GM18870 (cell line): Measurements from ENCODE around the gene COL23A1.

Source experiments
- ATAC-seq: cut with Tn5 transposase; IDR thresholded peaks from one replicate; pipeline ENCODE4 v1.9.1; 2021; ENCODE audit warnings: moderate library complexity; ENCODE audit not compliant: unreplicated experiment

The COL23A1 gene

GRCh38 chr5:178439493-178440180 lies 150.6 kb downstream of the COL23A1 start:
- no peak for ATAC-seq

GRCh38 chr5:178438796-178439195 lies 151.4 kb downstream of the COL23A1 start:
- no peak for ATAC-seq

DNA sequence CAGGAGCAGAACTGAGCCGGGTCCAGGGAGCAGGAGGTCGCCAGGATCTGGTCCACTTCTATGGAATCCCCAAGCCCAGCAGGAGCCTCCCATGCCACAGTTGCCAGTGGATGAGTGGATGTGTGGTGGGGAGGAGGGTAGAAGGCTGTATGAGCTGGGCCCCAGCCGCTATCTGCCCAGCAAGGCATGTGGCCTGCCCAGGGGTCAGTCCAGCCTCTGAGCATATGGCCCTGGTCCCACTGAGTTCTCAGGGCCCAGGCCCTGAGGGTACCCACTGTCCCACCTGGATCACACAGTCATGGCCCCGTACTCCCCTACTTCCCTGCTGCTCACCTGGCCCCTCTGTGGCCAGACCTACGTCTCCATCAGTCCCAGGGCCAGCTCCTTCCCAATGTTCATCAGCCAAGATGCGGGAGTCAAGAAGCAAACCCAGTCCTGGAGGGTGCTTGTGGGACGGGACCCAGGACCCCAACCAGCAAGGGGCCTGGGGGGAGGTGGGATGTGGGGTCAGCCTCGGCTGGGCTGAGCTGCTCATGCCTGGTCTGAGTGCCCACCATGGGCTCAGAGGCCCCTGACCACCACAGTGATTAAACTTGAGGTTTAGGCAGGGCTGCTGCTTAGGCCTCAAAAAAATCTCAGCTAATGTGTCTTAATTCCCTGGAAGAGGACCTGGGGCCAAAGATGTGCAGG lies 152.7 kb downstream of the COL23A1 start:
- ATAC-seq: no peak

GRCh38 chr5:178436326-178436940 lies 153.8 kb downstream of the COL23A1 start:
- no peak for ATAC-seq

GRCh38 chr5:178435321-178436238 lies 154.6 kb downstream of the COL23A1 start:
- ATAC-seq: no peak

DNA sequence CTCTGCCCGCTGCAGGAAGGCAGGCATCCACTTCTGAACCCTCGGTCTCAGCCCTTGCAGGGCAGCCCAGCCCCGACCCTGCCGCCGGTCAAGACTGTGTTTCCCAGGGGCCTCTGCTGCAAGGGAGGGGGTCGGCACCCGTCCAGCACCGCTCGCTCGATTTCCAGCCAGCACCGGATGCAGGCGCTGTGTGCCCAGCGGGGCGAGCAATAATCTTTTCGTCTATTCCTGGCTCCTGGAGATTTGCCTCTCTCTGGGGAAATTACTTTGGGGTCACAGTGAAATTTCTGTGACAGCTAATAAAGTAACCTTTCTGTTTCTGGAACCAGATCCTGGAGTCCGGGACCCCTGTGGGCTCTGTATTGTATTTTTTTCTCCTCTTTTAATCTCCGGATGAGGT lies 155.3 kb downstream of the COL23A1 start:
- no peak for ATAC-seq

GRCh38 chr5:178434016-178434761 lies 156.0 kb downstream of the COL23A1 start:
- ATAC-seq: no peak

- no peak for ATAC-seq
Observed at GRCh38 chr5:178433273-178433775, 156.9 kb downstream of the COL23A1 start.

DNA sequence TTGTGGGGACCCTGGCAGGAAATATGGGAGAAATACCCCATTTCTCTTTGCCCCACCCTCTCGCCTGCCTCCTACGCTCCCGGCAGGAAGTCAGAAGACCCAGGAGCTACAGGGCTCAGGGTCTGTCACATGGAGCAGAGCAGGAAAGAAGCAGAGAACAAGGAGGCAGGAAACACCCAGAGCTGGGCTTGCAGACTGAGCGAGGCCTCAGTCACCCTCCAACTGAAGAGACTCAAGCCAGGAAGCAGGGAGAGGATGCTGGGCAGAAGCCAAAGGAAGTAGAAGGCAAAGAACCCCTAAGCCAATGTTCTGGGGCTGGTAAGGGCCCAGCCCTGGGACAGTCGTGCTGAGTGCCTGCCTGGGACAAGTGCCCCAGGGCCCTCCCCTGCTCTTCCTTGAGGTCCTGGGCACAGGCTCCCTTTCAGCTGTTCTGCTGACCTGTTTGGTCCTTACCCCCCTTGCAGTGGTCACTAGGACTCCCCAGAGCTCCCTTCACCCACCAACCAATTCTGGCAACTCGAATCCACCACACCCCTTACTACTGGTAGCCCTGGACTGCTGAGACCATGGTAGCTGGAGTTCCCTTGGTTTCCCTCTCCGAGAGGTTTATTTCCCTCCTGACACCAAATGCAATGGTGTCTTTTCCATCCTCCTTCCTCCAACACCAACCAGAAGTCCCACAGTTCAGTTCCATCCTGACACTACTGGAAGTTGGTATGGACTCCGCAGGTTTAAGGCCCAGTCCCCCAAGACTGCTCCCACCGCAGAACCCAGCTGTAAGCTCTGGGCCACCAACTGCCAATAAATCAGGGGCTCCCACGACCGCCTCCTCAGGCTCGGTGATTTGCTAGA lies 157.5 kb downstream of the COL23A1 start:
- ATAC-seq: no peak

DNA sequence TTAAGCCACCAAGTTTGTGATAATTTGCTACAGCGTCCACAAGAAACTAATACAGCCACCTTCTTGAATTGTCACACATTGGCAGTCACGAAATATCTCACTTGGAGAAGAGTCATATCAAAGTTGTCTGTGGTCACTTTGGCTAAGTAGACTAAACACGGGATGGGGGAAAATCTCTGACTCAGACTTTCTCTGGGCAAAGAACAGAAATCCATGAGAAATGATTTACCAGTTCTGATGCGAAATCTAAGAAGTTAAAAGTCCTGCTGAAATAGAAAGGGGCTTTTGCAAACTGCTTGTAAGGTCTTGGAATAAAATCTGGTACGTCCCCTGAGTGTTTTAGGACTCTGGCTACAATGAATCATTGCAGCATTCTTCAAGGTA lies 158.4 kb downstream of the COL23A1 start:
- no peak for ATAC-seq

- ATAC-seq: no peak
Observed at GRCh38 chr5:178431063-178431781, 159.0 kb downstream of the COL23A1 start.

DNA sequence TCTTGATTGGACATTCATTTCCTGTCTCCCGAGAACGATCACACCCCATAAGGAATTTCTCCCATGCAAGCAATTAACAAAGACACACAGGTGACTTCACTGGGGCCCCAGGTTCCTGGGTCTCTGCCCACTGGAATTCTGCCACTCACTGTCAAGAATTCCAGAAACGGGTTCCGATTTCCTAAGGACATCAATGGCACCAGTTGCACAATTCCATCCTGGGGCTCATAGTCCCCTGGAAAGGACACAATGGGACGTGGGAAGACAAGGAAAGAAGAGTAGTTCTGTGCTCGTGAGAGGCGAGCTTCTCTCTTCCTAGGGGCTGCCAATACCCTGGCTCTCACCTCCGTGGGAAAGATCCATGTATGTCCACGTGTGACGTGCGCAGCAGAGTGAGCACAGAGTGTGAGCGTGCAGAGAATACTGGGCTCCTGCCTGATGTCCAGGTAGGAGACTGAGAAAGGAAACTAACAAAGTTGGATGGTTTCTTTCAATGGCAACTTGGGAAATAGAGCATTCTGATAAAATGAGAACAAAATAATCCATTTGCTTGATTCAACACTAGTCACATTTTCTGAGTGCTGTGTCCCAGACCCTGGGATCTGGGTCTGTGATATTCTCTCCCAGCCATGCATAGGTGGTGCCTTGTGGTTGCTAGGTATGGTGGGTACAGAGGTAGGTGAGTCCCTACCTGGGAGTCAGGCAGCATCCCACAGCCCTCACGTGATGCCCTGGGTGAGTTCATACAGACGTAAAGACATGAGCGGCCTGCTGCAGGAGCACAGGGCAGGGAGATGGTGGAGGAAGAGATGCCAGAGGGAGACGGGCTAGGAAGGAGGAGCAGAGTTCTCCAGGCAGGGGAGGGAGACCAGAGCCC lies 159.8 kb downstream of the COL23A1 start:
- ATAC-seq: no peak

- ATAC-seq: no peak
Observed at GRCh38 chr5:178429491-178430185, 160.6 kb downstream of the COL23A1 start.

- ATAC-seq: no peak
Observed at GRCh38 chr5:178429156-178429468, 161.1 kb downstream of the COL23A1 start.

GRCh38 chr5:178428341-178429155 lies 161.6 kb downstream of the COL23A1 start:
- ATAC-seq: no peak

DNA sequence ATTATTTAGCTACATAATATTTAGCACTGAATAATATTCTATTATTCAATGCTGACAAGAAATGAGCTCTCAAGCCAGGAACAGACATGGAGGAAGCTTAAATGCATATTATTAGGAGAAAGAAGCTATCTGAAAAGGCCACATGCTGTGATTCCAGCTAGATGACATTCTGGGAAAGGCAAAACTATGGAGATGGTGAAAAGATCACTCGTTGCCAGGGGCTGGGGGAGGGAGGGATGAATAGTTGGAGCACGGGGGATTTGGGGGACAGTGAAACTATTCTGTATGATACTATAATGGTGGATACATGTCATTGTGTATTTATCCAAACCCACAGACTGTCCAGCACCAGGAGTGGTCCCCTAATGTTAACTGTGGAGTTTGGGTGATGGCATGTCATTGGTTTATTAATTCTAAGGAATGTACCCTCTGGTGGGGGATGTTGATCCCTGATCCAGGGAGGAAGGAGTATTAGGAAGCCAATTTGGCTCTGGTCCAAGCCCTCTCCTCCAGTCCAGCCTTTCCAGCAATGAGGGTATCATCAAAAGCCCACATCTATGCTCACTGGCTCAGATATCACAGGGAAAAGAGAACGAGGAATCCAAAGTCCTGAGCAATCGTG lies 162.5 kb downstream of the COL23A1 start:
- no peak for ATAC-seq
